Keratinocyte (primary cell): Measurements from ENCODE around the gene NCK1.

Experiments
- EZH2 ChIP-seq: IDR thresholded peaks from one replicate; pipeline ENCODE4 v1.6.1; 2012; ENCODE audit warnings: inconsistent platforms, mild to moderate bottlenecking, low read length, moderate library complexity
- TF ChIP-seq, protein P1 (sequence below), 3 experiments: IDR thresholded peaks in 1 of 3; conservative IDR thresholded peaks in 1 of 3; optimal IDR thresholded peaks in 1 of 3; 2 replicates in 2 of 3; 3 replicates in 1 of 3; pipeline versions ENCODE3 to v1.5.1; 2011; ENCODE audit warnings: low read length in 3 of 3, mild to moderate bottlenecking in 3 of 3, moderate library complexity in 2 of 3, control low read depth in 1 of 3, inconsistent platforms in 1 of 3; ENCODE audit not compliant: insufficient read depth in 2 of 3; ENCODE audit errors: extremely low read depth in 1 of 3

DNA sequence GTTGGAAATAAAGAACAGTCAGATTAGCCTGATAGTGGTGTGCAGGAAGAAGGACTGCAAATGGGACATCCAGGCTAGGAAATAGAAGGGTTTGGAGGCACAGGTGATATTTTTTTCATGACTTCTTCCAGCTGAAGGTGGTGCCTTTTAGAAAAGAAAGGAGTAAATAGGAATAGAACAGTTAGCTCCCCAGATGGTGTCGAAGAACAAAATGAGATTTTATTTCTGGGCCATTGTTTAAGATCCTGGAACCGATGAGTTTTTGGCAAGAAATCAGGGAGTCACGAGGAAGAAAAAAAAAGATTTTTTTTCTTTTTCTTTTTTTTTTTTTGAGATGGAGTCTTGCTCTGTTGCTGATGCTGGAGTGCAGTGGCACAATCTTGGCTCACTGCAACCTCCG lies 9.8 kb upstream of the NCK1 start:
- TF ChIP-seq, protein P1, sequence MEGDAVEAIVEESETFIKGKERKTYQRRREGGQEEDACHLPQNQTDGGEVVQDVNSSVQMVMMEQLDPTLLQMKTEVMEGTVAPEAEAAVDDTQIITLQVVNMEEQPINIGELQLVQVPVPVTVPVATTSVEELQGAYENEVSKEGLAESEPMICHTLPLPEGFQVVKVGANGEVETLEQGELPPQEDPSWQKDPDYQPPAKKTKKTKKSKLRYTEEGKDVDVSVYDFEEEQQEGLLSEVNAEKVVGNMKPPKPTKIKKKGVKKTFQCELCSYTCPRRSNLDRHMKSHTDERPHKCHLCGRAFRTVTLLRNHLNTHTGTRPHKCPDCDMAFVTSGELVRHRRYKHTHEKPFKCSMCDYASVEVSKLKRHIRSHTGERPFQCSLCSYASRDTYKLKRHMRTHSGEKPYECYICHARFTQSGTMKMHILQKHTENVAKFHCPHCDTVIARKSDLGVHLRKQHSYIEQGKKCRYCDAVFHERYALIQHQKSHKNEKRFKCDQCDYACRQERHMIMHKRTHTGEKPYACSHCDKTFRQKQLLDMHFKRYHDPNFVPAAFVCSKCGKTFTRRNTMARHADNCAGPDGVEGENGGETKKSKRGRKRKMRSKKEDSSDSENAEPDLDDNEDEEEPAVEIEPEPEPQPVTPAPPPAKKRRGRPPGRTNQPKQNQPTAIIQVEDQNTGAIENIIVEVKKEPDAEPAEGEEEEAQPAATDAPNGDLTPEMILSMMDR (optimal IDR thresholded peaks at IDR 0.05 in 1 of 3, IDR thresholded peaks at IDR 0.05 in 1 of 3, conservative IDR thresholded peaks at IDR 0.05 in 1 of 3; ENCODE audit: extremely low read depth in 1 of 3, insufficient read depth in 2 of 3, low read length in 3 of 3) = no peak
- no peak for TF ChIP-seq EZH2
